Osteoblast (primary cell): ENCODE results near the gene PANK4. TPM values are rescaled to one million over a fixed set of nuclear protein-coding genes. Genes with fewer than 3 reads are reported as not detected.
A peak's percentile ranks its signal among the peaks of the same experiment; 100 is the strongest.

Experiments used
- DNase-seq: peaks from one replicate; pipeline ENCODE4 v3.0.0; 2011; ENCODE audit warnings: low spot score, mixed read lengths; ENCODE audit not compliant: insufficient read length; ENCODE audit errors: missing footprints
- H2AFZ ChIP-seq: 2 replicates; pipeline ENCODE4 v1.6.0; 2011; ENCODE audit warnings: mild to moderate bottlenecking, low read length
- H3K27ac ChIP-seq: 2 replicates; pipeline ENCODE4 v1.5.1; 2011; ENCODE audit warnings: mild to moderate bottlenecking, low read depth, low read length, moderate library complexity
- H3K27me3 ChIP-seq: 2 replicates; pipeline ENCODE4 v1.6.0; 2012; ENCODE audit warnings: mild to moderate bottlenecking, control low read depth, inconsistent platforms, low read length, moderate library complexity; ENCODE audit not compliant: insufficient read depth
- H3K36me3 ChIP-seq: 2 replicates; pipeline ENCODE4 v1.5.1; 2011; ENCODE audit warnings: mild to moderate bottlenecking, low read length, control low read depth, moderate library complexity; ENCODE audit not compliant: insufficient read depth
- H3K4me1 ChIP-seq: 2 replicates; pipeline ENCODE4 v1.5.1; 2011; ENCODE audit warnings: mild to moderate bottlenecking, low read length, control low read depth, moderate library complexity; ENCODE audit not compliant: insufficient read depth
- H3K4me2 ChIP-seq: 2 replicates; pipeline ENCODE4 v1.6.0; 2011; ENCODE audit warnings: mild to moderate bottlenecking, low read length; ENCODE audit not compliant: insufficient read depth
- H3K4me3 ChIP-seq: fragments of 200-600 bp; sonication (generic); 3 replicates; pipeline ENCODE4 v1.5.1; 2012; ENCODE audit warnings: mild to moderate bottlenecking, low read length, inconsistent platforms; ENCODE audit not compliant: insufficient read depth
- H3K79me2 ChIP-seq: 2 replicates; pipeline ENCODE4 v1.6.0; 2012; ENCODE audit warnings: mild to moderate bottlenecking, low read length, control low read depth, inconsistent platforms; ENCODE audit not compliant: insufficient read depth
- H3K9me3 ChIP-seq: 2 replicates; pipeline ENCODE4 v1.5.1; 2011; ENCODE audit warnings: low read depth, low read length, control low read depth
- H4K20me1 ChIP-seq: 2 replicates; pipeline ENCODE4 v1.6.0; 2012; ENCODE audit warnings: mild to moderate bottlenecking, low read length, control low read depth; ENCODE audit not compliant: insufficient read depth
- total RNA-seq: library from RNA; depleted of rRNA; stranded (reverse); fragments of >200 nt; gene quantifications from 2 replicates; pipeline ENCODE4 v1.2.3, GENCODE V29; 2012
- TF ChIP-seq, protein P1 (sequence below): IDR thresholded peaks from 2 replicates; pipeline ENCODE4 v1.5.1; 2011; ENCODE audit warnings: mild to moderate bottlenecking, low read depth, low read length, moderate library complexity; ENCODE audit errors: extremely low read depth

PANK4 gene
- 15.2 and 18.6 TPM in 2 replicates for total RNA-seq

GRCh38 chr1:2525920-2526823, at the start of gene PANK4:
Gene PANK4 (minus strand): TSS chr1:2526596. CDS start chr1:2526587, 9 bp downstream.
- H3K36me3 ChIP-seq = peaks cover under 1% of the 10 kb centered on the region
- H3K4me2 ChIP-seq = peak within 1 kb of the TSS; percentile 97
- peak; percentile 100 for DNase-seq

DNA sequence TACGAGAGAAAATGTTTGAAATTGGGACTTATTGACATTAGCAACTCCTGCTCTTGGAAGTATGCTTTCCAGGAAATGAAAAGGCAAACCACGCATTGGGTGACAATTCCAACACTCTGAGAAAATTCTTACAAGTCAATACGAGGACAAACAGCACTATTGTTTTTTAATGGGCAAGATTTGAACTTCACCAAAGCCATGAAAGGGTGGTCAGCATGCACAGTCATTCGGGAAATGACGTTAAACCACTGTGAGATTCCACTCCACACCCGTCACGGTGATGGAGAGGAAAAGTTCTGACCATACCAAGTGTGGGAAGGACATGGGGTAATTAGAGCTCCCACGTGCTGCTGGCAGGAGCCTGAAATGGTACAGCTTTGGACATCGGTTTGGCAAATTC, 48.0 kb upstream of the PANK4 start:
- Histone ChIP-seq H3K27me3 (peaks cover 3% of the 10 kb centered on the region), H2AFZ (no peak overlapping the region), H3K4me2 (no peak overlapping the region), H3K9me3 (peaks cover 3% of the 10 kb centered on the region), H3K4me1 (no peaks in the 10 kb centered on the region), H3K4me3 (no peak overlapping the region), H3K36me3 (no peaks in the 10 kb centered on the region), H3K79me2 (no peaks in the 10 kb centered on the region), H3K27ac (no peak overlapping the region), H4K20me1 (no peaks in the 10 kb centered on the region)
- DNase-seq = peak; percentile 55
- TF ChIP-seq, protein P1, sequence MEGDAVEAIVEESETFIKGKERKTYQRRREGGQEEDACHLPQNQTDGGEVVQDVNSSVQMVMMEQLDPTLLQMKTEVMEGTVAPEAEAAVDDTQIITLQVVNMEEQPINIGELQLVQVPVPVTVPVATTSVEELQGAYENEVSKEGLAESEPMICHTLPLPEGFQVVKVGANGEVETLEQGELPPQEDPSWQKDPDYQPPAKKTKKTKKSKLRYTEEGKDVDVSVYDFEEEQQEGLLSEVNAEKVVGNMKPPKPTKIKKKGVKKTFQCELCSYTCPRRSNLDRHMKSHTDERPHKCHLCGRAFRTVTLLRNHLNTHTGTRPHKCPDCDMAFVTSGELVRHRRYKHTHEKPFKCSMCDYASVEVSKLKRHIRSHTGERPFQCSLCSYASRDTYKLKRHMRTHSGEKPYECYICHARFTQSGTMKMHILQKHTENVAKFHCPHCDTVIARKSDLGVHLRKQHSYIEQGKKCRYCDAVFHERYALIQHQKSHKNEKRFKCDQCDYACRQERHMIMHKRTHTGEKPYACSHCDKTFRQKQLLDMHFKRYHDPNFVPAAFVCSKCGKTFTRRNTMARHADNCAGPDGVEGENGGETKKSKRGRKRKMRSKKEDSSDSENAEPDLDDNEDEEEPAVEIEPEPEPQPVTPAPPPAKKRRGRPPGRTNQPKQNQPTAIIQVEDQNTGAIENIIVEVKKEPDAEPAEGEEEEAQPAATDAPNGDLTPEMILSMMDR = no peak

More at GRCh38 chr1:2525920-2526823, at the start of gene PANK4:
- H4K20me1 ChIP-seq = peaks cover 38% of the 10 kb centered on the region
- H3K27ac ChIP-seq = peak within 1 kb of the TSS; percentile 76
- H3K9me3 ChIP-seq = no peaks in the 10 kb centered on the region
- peaks cover 20% of the 10 kb centered on the region for H3K4me1 ChIP-seq
- TF ChIP-seq, protein P1 = no peak
- peak within 1 kb of the TSS; percentile 96 for H3K4me3 ChIP-seq
- H2AFZ ChIP-seq = peak within 1 kb of the TSS; percentile 80
- H3K79me2 ChIP-seq = peaks cover 47% of the 10 kb centered on the region
- H3K27me3 ChIP-seq = peaks cover 22% of the 10 kb centered on the region

GRCh38 chr1:2573250-2573920, 47.0 kb upstream of the PANK4 start:
- Histone ChIP-seq H3K4me3 (no peak overlapping the region), H3K36me3 (no peaks in the 10 kb centered on the region), H3K79me2 (no peaks in the 10 kb centered on the region), H3K4me1 (no peaks in the 10 kb centered on the region), H3K9me3 (peaks cover 3% of the 10 kb centered on the region), H3K4me2 (no peak overlapping the region), H3K27me3 (peaks cover 3% of the 10 kb centered on the region), H4K20me1 (no peaks in the 10 kb centered on the region), H3K27ac (no peak overlapping the region), H2AFZ (no peak overlapping the region)
- TF ChIP-seq, protein P1 = no peak
- no peak for DNase-seq

- no peak for DNase-seq
- no peaks in the 10 kb centered on the region for H3K36me3 ChIP-seq
- no peak overlapping the region for H3K27ac ChIP-seq
- no peaks in the 10 kb centered on the region for H3K4me1 ChIP-seq
- H3K4me3 ChIP-seq = no peak overlapping the region
- no peaks in the 10 kb centered on the region for H3K79me2 ChIP-seq
- no peak overlapping the region for H3K4me2 ChIP-seq
- TF ChIP-seq, protein P1 = no peak
- H3K27me3 ChIP-seq = peaks cover 3% of the 10 kb centered on the region
- no peak overlapping the region for H2AFZ ChIP-seq
- H3K9me3 ChIP-seq = peaks cover 3% of the 10 kb centered on the region
- no peaks in the 10 kb centered on the region for H4K20me1 ChIP-seq
Observed at GRCh38 chr1:2571348-2571747, 45.0 kb upstream of the PANK4 start.
